Left colon (tissue), 2 donors: ENCODE results near the gene MRAP. TPM values are rescaled to one million over a fixed set of nuclear protein-coding genes. Genes with fewer than 3 reads are reported as not detected.
A peak's percentile ranks its signal among the peaks of the same experiment; 100 is the strongest.
"Not testable (repeated sequence)": the region's sequence is repeated elsewhere in the genome, so short reads cannot be mapped to it uniquely, and the experiment has no call there.

Experiments
- ATAC-seq: fragments of 200-7000 bp; cut with Tn5 transposase; one replicate; pipeline ENCODE4 v1.9.1; 2020; ENCODE audit warnings: mild to moderate bottlenecking, moderate library complexity
- DNase-seq, 2 donors: peaks; one replicate each; pipeline ENCODE4 v3.0.0-alpha.2; 2020
- intact Hi-C, 2 donors: fragments of 100-400 bp; cut with DNase I in 1 of 2; cut with micrococcal nuclease in 1 of 2; formaldehyde crosslinking; loops; one replicate each; pipeline versions ENCODE4 v1.11.2 to v1.14.0; 2022; cut with DNase I, micrococcal nuclease
- total RNA-seq, 2 donors: library from RNA; stranded (reverse); fragmentation: NEBNext Ultra II Directional; extraction: Animal tissue kit (Norgen Biotek cat#: 25700); gene quantifications; one replicate each; pipeline ENCODE4 v1.2.1, GENCODE V29; 2021
- donor health status: DM: no; HTN: no; CAD: no.
- donor health status: DM: yes; HTN: yes; CAD: no.

MRAP gene
- total RNA-seq, 2 donors from 2014 or later = not detected

DNA sequence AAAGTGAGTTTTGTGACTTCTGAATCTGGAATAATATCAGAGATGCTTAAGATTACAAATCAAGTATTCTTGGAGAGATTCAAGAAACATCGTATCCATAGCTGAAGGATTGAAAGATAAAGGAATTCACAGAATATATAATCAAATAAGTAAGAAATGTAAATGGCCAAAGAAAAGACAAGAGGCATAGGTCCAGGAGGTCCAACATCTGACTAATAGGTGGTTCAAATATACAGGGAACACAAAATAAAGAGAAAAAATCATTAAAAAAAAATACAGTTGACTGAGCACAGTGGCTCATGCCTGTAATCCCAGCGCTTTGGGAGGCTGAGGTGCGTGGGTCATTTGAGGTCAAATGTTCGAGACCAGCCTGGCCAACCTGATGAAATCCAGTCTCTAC lies 13.2 kb upstream of the MRAP start:
- intact Hi-C loops = no loop called here
- DNase-seq (no peak), ATAC-seq (no peak)

GRCh38 chr21:32297449-32297848 lies 1.2 kb upstream of the MRAP start:
- DNase-seq (no peak), ATAC-seq (peak; percentile 32)
- intact Hi-C loops = no loop called here

GRCh38 chr21:32298148-32298559 lies 501 bp upstream of the MRAP start:
- intact Hi-C loops = no loop called here
- ATAC-seq = no peak

GRCh38 chr21:32299695-32300094 lies 1.0 kb downstream of the MRAP start:
- ATAC-seq = no peak
- intact Hi-C loops = no loop called here
- no peak for DNase-seq

More at GRCh38 chr21:32298148-32298559, 501 bp upstream of the MRAP start:
- no peak for DNase-seq

GRCh38 chr21:32300117-32300681 lies 1.5 kb downstream of the MRAP start:
- DNase-seq = no peak
- no peak for ATAC-seq
- intact Hi-C loops = no loop called here

DNA sequence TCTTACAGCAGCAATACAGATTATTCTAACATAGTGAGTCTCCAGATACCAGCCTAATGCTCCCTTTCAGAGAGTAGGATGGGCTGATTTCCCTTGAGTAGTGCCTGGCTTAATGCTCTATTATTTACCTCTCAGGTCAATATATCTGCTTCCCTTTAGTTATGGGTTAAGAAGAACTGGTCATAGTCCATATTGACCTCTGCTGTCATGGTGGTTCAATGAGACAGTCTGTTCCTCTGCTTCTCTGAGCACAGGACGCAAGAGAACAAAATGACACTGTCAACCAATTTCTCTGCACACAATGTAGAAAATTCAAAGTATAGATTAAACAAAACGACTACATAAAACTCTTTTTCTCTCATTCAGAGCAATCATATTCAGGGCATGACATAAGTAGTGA lies 2.9 kb downstream of the MRAP start:
- ATAC-seq = no peak
- intact Hi-C loops = no loop called here

DNA sequence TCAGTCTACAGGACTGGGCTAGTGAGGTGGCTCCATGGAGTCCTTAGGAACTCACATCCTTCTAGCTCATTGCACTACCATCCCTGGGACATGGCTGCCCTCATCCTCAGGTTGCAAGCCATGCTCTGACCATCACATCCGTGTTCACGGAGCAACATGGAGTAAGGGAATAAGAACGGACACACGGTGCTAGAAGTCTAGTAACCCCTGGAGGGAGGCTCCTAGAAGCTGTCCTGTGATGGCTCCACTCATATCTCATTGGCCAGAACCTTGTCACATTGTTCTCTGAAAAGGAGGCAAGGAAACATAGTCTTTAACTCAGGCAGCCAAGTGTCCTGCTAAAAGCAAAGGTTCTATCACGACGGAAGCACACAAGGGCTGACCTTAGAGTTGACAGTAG lies 3.9 kb downstream of the MRAP start:
- ATAC-seq (no peak), DNase-seq (no peak)
- intact Hi-C loops = no loop called here

More for the DNA sequence above, 2.9 kb downstream of the MRAP start:
- DNase-seq = no peak

DNA sequence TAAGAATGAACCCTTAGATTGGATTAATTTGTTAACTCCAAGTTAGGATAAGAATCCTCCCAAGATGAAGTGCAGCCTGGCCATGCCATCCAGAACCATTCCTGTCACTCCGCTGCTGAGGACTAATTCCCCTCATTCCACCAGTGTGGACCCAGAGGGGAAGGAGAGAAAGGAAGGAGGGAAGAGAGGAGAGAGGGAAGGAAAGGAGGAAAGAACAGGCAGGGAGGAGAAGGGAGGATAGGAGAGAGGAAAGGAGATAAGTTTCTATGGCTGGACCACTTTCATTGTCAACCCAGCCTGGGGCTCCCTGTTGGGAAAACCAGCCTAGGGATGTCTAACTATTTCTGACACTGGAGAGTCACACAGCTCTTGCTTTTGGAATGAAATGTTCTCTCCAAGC lies 4.7 kb downstream of the MRAP start:
- no peak for ATAC-seq
- no peak for DNase-seq
- intact Hi-C loops = no loop called here

- no peak for DNase-seq
- intact Hi-C loops = no loop called here
- no peak for ATAC-seq
Observed at GRCh38 chr21:32304998-32305397, 6.3 kb downstream of the MRAP start.

DNA sequence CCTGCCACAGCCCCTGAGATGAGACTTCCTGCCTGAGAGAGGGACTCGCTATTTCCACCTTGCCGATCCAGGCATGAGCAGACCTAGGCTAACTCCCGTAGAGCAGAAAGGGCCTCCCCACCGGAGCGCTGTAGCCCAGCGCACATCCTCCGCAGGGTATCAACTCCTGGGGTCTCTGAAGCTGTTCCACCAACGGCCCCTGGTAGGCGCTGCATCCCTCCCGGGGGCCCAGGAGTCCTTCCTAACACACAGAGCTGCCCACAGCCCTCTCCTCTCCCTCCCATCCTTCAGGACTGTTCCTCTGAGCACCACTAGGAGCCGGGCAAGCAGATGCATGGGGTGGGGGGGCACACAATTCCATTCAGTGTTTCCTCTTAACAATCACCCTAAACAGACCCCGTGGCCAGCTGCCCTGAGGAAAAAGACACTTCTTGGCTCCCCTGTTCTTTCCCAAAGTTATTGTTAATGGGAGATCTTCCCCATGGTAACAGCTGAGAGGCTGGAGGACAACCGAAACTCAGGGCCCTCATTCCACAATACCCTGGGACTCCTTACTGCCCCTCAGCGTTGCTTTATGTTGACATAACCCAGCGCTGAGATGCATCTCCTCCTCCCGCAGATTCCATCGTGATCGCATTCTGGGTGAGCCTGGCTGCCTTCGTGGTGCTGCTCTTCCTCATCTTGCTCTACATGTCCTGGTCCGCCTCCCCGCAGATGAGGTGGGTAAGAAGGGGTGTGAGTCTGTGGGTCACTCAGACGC lies 7.5 kb downstream of the MRAP start:
- no peak for ATAC-seq
- intact Hi-C loops = no loop called here
- no peak for DNase-seq

DNA sequence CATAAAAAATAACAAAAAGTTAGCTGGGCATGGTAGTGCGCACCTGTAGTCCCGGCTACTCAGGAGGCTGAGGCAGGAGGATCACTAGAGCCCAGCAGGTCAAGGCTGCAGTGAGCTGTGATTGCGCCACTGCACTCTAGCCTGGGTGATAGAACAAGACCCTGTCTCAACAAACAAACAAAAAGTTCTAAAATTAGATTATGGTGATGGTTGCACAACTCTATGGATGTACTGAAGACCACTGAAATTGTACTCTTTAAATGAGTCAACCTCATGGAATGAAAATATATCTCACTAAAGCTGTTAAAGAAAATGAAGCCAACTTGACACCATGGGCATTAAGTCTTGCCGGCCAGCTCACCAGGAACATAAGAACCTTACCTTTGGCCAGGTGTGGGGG lies 9.1 kb downstream of the MRAP start:
- no peak for ATAC-seq
- DNase-seq = no peak
- intact Hi-C loops = no loop called here

- intact Hi-C loops = no loop called here
- DNase-seq (no peak), ATAC-seq (no peak)
Observed at GRCh38 chr21:32308696-32309095, 10.0 kb downstream of the MRAP start.

GRCh38 chr21:32309906-32310460 lies 11.3 kb downstream of the MRAP start:
- DNase-seq (no peak), ATAC-seq (no peak)
- intact Hi-C loops = no loop called here

DNA sequence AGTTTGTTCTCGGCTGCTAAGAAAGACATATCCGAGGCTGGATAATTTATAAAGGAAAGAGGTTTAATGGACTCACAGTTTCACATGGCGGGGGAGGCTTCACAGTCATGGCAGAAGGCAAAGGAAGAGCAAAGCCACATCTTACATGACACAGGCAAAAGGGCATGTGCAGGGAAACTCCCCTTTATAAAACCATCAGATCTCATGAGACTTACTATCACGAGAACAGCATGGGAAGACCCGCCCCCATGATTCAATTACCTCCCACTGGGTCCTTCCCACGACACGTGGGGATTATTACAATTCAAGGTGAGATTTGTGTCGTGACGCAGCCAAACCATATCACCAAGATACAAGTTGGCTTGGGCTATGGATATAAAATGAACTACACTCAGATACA lies 12.3 kb downstream of the MRAP start:
- ATAC-seq, DNase-seq, intact Hi-C loops: not testable (repeated sequence)

DNA sequence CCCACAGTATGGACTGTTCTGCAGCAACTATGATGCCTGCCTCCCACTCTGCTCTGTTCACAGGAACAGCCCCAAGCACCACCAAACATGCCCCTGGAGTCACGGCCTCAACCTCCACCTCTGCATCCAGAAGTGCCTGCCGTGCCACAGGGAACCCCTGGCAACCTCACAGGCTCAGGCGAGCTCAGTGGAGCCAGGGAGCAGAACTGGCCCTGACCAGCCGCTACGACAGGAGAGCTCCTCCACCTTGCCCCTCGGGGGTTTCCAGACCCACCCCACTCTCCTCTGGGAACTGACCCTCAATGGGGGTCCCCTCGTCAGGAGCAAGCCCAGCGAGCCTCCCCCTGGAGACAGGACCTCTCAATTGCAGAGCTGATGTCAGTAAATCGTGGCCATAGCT lies 13.0 kb downstream of the MRAP start:
- intact Hi-C loops = no loop called here
- DNase-seq = no peak
- no peak for ATAC-seq

GRCh38 chr21:32312326-32312725 lies 13.7 kb downstream of the MRAP start:
- intact Hi-C loops = no loop called here
- ATAC-seq = no peak
- DNase-seq = no peak

DNA sequence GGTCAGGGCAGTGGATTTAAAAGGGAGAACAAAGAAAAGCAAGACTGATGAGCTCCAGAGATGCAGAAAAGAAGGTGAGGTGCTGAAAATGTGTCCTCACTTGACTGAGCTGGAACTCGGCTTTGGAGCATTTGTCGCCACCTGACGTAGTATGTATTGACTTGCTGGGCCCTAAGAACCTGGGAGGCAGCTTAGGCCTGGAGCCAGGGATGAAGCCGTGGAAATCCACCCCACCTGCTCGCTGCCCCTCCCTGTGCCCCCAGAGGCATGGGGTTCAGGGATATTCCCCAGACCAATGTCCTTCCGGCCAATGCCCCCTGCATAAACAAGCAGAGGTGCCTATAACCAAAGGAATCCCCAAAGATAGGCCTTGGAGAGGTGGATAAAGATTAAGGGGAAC lies 14.3 kb downstream of the MRAP start:
- DNase-seq (no peak), ATAC-seq (no peak)
- intact Hi-C loops = no loop called here

- intact Hi-C loops = no loop called here
- no peak for ATAC-seq
- DNase-seq = no peak
Observed at GRCh38 chr21:32314806-32315205, 16.2 kb downstream of the MRAP start.

DNA sequence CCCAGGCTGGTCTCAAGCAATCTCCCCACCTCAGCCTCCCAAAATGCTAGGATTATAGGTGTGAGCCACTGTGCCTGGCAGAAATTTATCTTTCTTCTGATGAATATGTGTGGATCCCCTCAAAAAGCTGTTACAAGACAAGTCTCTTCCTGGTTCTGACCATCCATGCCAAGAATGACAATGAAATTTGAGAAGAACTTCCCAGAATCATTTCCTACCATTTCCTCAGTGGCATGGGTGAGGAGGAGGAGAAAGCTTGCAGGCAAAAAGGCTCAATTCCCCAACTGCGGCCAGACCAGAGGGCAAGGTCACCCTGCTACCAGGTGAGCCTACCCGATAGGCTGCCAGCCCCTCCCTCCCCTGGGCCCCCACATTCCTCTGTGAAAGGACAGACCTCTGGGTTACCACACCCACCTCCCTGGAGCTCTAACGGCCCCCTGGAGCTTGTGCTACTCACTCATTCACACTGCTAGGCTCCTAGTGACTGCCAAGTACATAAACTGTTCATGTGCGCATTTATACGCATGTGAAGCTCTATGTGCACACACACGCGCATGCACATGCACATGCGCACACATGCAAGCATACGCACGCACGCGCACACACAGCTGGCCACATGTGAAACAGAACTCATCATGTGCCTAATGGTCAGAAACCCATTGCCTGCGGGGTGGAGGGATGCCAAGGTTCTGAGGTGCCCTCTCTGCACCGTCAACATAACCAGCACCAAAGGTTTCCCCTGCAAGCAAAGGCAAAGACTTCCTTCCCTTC lies 17.0 kb downstream of the MRAP start:
- intact Hi-C loops = no loop called here
- no peak for ATAC-seq
- DNase-seq = no peak
